HFF-Myc (cell line): ENCODE results near the gene IDE.

Experiments used
- DNase-seq: peaks from one replicate; pipeline ENCODE4 v3.0.0-alpha.2; 2011; ENCODE audit warnings: low read depth; ENCODE audit errors: extremely low read depth
- H3K4me3 ChIP-seq: replicated peaks from 2 replicates; pipeline ENCODE4 v1.5.1; 2011; ENCODE audit warnings: low read depth, mild to moderate bottlenecking, control low read depth, low read length
- TF ChIP-seq, protein P1 (sequence below): IDR thresholded peaks from 2 replicates; pipeline ENCODE4 v1.5.1; 2012; ENCODE audit warnings: mild to moderate bottlenecking, low read depth, low read length, control low read depth; ENCODE audit errors: missing control alignments

IDE gene

DNA sequence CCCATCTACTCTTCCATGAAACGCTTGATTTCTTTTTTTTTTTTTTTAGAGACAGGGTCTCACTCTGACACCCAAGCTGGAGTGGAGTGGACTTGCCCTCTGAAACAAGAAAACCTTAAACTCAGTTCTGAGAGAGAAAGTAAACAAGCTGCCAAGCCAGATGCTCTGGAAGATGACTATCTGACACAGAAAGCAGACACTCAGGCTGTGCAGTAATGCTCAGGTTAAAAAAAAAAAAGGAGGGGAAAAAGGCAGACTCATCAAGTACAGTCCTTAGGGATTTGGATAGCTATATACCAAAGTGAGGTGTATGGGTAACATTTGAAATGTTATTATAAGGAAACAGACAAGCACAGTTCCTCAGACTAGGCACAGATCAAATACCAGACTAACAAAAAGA, 80.5 kb downstream of the IDE start:
- H3K4me3 ChIP-seq = no peak overlapping the region
- DNase-seq = no peak
- TF ChIP-seq, protein P1, sequence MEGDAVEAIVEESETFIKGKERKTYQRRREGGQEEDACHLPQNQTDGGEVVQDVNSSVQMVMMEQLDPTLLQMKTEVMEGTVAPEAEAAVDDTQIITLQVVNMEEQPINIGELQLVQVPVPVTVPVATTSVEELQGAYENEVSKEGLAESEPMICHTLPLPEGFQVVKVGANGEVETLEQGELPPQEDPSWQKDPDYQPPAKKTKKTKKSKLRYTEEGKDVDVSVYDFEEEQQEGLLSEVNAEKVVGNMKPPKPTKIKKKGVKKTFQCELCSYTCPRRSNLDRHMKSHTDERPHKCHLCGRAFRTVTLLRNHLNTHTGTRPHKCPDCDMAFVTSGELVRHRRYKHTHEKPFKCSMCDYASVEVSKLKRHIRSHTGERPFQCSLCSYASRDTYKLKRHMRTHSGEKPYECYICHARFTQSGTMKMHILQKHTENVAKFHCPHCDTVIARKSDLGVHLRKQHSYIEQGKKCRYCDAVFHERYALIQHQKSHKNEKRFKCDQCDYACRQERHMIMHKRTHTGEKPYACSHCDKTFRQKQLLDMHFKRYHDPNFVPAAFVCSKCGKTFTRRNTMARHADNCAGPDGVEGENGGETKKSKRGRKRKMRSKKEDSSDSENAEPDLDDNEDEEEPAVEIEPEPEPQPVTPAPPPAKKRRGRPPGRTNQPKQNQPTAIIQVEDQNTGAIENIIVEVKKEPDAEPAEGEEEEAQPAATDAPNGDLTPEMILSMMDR = no peak

DNA sequence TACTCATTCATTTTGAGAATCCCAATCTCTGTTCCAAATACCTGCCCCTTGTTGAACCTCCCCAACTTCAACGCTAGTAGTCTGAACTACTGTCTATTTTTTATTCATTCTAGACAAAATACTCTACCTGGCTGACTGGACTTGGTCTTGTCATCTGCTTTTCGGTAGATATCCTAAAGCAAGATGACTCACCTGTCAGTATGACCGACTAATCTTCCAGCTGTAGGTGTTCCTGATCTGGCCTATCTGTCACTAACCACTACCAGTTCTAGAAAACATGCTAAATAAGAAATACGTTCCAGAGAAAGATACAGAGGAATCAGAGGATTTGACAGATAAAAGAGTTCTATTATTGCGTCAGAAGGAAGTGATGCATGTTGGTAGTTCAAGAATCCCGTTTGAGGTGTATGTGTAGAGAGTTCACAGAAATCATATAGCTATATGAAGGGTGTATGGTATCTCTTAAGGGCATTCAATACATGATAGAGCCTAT, 81.1 kb downstream of the IDE start:
- H3K4me3 ChIP-seq = no peak overlapping the region
- TF ChIP-seq, protein P1 = no peak
- no peak for DNase-seq

DNA sequence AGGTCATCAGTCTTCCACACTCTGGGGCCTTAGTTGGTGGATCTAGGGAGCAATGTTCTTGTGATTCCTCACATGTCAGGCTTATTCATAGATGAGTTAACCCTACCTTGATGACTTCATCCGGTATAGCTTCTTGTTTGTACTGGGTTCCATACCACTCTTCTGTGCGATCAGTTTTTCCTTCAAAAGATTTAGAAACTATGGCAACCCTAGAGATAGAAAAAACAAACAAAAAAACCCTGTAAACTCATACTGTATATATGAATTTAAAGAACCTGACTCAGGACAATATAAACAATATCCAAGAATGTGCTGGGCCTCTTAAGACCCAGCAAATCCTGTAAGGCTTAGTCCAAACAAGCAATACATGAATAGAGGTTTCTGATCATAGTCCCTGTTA, 83.5 kb downstream of the IDE start:
- no peak overlapping the region for H3K4me3 ChIP-seq
- TF ChIP-seq, protein P1 = no peak
- no peak for DNase-seq

DNA sequence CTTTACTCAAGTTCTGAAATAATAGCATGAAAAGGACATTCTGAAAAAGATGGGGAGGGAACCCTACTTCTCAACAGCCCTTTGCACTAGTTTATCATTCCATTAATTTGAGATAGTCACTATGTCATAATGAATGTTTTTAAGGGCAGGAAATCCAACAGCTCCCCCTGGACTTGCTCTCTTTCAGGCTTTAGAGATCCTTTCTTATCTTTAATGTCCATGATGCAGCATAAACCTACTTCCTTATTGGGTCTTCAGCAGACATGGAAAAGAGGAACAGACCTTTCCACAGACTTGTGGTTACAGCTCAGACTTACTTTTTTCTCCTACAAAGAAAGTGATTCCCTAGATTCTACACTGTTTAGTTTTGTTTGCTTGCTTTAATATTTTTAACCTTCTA, 87.3 kb downstream of the IDE start:
- no peak overlapping the region for H3K4me3 ChIP-seq
- no peak for DNase-seq
- TF ChIP-seq, protein P1 = no peak

DNA sequence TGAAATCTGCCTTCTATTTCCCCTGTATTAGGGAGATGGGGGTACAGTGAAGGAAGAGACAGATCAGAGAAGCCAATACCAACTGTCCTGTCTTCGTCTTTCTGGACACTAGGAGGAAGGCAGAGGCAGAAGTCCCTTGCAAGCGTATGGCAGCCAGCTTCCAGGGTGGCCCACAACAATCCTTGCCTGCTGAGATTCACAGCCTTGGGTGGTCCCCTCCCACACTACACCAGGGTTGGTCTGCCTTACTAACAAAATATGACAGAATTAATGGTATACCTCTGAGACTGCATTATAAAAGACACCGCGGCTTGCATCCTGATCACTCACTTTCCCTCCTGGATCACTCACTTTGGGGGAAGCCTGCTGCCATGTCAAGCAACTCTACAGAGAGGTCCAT, 90.4 kb downstream of the IDE start:
- TF ChIP-seq, protein P1 = no peak
- no peak for DNase-seq
- no peak overlapping the region for H3K4me3 ChIP-seq

DNA sequence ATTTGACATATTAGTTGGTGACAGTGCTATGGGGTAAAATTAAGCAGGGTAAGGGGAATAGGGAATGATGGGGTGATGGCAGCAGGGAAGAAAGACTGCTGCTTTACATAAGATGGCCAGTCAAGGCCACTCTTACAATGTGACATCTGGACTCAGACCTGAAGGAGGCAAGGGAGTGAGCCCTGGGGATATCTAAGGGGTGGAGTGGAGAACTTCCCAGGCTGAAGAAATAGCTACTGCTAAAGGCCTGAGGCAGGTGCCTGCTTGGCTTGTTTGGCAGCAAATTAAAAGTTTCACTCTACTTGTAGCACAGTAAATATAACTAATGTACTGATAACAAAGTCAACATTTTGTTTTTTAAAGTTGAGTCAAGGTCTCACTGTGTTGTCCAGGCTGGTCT, 93.5 kb downstream of the IDE start:
- TF ChIP-seq, protein P1 = no peak
- H3K4me3 ChIP-seq = no peak overlapping the region
- DNase-seq = no peak

DNA sequence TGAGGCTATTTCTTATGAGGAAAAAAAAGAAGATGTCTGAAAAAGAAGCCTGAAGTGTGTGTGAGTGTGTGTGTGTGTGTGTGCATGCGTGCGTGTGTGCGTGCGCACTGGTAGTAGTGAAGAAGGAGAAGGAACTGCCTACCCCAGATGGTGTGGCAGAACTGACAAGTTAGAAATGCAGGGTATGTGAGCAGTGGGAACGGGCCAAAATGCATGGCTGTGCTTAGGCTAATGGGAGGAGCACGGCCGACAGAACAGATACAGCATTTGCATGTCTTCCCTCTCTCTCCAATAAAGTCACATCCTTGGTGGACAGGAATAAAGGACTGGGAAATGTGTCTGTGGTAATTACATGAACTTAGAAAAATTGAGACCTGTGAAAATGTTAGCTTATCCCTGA, 94.3 kb downstream of the IDE start:
- DNase-seq = no peak
- TF ChIP-seq, protein P1 = no peak

More for the DNA sequence above, 94.3 kb downstream of the IDE start:
- no peak overlapping the region for H3K4me3 ChIP-seq
